GM23248 (cell line): ENCODE data around the gene ASS1.

Source experiments
- EZH2 ChIP-seq: fragments of 200-600 bp; sonication (generic); IDR thresholded peaks from 2 replicates; pipeline ENCODE4 v1.6.1; 2018; ENCODE audit warnings: antibody characterized with exemption, mild to moderate bottlenecking; ENCODE audit not compliant: insufficient read depth, poor library complexity, severe bottlenecking
- EZH2phosphoT487 ChIP-seq: fragments of 200-600 bp; sonication (generic); IDR thresholded peaks from 2 replicates; pipeline ENCODE4 v1.6.1; 2018; ENCODE audit warnings: antibody characterized with exemption, moderate library complexity, mild to moderate bottlenecking, low read depth; ENCODE audit not compliant: insufficient read depth

DNA sequence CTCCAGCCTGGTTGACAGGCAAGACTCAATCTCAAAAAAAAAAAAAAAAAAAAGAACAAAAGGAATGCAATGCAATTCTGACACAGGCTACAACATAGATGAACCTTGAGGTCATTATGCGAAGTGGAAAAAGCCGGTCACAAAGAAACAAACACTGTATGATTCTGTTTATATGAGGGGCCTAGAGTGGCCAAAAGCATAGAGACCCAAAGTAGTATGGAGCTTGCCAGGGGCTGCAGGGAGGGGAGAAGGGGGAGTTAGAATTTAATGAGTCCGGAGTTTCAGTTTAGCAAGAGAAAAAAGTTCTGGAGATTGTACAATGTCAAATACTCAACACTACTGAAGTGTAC, 33.2 kb upstream of the ASS1 start:
- TF ChIP-seq EZH2phosphoT487, result no peak
- no peak for TF ChIP-seq EZH2
